Calu3 (cell line): ENCODE results near the gene SH3RF3. TPM values are rescaled to one million over a fixed set of nuclear protein-coding genes. Genes with fewer than 3 reads are reported as not detected.

Experiments used
- BruUV-seq: library from RNA; stranded (reverse); fragments of 400-500 nt; replicated peaks from 2 replicates; lab custom pipeline; 2021; lab: Mats Ljungman, UMichigan
- CTCF ChIA-PET: fragments of 300-600 bp; sonication (Branson Sonifier 250); formaldehyde crosslinking; loops from one replicate; lab custom pipeline; 2022; ENCODE audit warnings: antibody characterized with exemption; lab: Charles Lee
- DNase-seq: peaks from one replicate; pipeline ENCODE4 v3.0.0; 2022
- H3K27ac Mint-ChIP-seq: one replicate; pipeline ENCODE4 v1.8.0; 2022; ENCODE audit warnings: mixed read lengths; ENCODE audit not compliant: unreplicated experiment
- H3K27me3 Mint-ChIP-seq: one replicate; pipeline ENCODE4 v1.8.0; 2022; ENCODE audit warnings: mixed read lengths; ENCODE audit not compliant: unreplicated experiment
- H3K36me3 Mint-ChIP-seq: one replicate; pipeline ENCODE4 v1.8.0; 2022; ENCODE audit warnings: mild to moderate bottlenecking, moderate library complexity, mixed read lengths; ENCODE audit not compliant: insufficient read depth, unreplicated experiment
- H3K4me1 Mint-ChIP-seq: one replicate; pipeline ENCODE4 v1.8.0; 2022; ENCODE audit warnings: mild to moderate bottlenecking, low read depth, mixed read lengths; ENCODE audit not compliant: unreplicated experiment
- H3K4me3 Mint-ChIP-seq: one replicate; pipeline ENCODE4 v1.8.0; 2022; ENCODE audit warnings: mild to moderate bottlenecking, low read depth, moderate library complexity, mixed read lengths; ENCODE audit not compliant: unreplicated experiment
- H3K9me3 Mint-ChIP-seq: one replicate; pipeline ENCODE4 v1.8.0; 2022; ENCODE audit warnings: low read depth, mixed read lengths; ENCODE audit not compliant: unreplicated experiment
- CTCF ChIP-seq: fragments of 200-600 bp; IDR thresholded peaks from one replicate; pipeline ENCODE4 v1.8.0; 2022; ENCODE audit warnings: antibody characterized with exemption; ENCODE audit not compliant: unreplicated experiment
- intact Hi-C: fragments of 100-400 bp; cut with micrococcal nuclease; formaldehyde crosslinking; loops from one replicate; pipeline ENCODE4 v1.10.0; 2022; ENCODE audit not compliant: unreplicated experiment
- total RNA-seq: library from RNA; stranded (reverse); gene quantifications from 2 replicates; pipeline ENCODE4 v1.2.3, GENCODE V29; 2022

Gene SH3RF3
- total RNA-seq, 1 experiment from 2014 or later: 0.17 TPM

DNA sequence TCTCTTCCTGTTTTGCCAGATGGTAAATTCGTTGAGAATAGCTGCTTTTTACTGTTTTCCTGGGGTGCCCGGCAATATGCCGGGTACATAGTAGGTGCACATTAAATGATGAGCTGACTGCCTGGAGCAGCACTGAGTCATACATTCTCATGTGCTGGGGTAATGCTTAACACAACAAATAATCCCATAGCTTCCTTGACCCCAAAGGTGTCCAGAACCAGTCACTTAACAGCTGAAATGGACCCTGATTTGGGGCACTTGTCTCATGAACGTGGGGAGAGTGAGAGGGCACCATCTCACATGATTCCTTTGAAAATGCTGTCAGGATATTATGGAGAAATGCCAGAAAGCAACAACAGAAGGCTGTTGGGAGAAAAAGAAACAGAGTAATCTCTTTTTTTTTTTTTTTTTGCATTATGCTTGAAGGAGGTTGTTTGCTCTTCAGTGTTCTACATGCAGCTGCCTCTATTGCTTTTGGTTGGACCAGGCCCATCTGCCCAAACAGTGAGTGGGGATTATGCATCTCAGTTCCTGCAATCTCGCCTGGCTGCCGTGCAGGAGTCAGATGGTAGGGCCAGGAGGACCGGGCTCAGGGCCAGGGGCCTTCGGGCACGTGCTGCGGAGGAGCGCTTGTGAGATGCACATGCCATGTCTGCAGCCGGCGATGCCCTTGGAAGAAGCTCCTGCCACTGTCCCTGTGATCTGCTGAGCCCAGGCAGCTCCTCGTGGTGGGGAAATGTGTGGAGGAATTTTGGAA lies 162.1 kb downstream of the SH3RF3 start:
- Mint-ChIP-seq H3K4me1 (no peaks in the 10 kb centered on the region), H3K27me3 (peaks cover 99% of the 10 kb centered on the region), H3K27ac (no peak overlapping the region), H3K36me3 (no peaks in the 10 kb centered on the region), H3K4me3 (no peak overlapping the region), H3K9me3 (peaks cover 2% of the 10 kb centered on the region)
- BruUV-seq: no TSS peak
- no peak for DNase-seq
- CTCF ChIA-PET: no interaction called here
- no peak for TF ChIP-seq CTCF
- intact Hi-C loops: no loop called here

DNA sequence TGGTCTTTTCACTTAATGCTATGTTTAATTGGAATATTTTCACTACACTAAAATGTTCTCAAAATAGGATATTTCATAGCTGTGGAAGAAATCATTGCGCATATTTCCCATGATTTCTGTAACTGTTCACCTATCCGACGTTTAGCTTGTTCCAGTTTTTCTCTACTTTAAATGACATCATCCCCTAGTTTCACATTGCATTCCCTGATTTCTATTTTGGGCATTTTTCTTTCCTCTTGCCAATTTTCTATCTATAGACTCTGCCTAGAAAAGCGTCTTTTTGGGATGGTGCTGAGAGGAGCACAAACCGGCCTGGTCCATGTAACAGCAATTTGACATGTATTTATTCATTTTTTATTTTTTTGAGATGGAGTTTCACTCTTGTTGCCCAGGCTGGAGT lies 163.4 kb downstream of the SH3RF3 start:
- Mint-ChIP-seq H3K4me1 (no peaks in the 10 kb centered on the region), H3K27me3 (peaks cover 86% of the 10 kb centered on the region), H3K9me3 (peaks cover 2% of the 10 kb centered on the region), H3K27ac (no peak overlapping the region), H3K36me3 (no peaks in the 10 kb centered on the region), H3K4me3 (no peak overlapping the region)
- DNase-seq: no peak
- BruUV-seq: no TSS peak
- no peak for TF ChIP-seq CTCF
- intact Hi-C loops: no loop called here
- CTCF ChIA-PET: no interaction called here

DNA sequence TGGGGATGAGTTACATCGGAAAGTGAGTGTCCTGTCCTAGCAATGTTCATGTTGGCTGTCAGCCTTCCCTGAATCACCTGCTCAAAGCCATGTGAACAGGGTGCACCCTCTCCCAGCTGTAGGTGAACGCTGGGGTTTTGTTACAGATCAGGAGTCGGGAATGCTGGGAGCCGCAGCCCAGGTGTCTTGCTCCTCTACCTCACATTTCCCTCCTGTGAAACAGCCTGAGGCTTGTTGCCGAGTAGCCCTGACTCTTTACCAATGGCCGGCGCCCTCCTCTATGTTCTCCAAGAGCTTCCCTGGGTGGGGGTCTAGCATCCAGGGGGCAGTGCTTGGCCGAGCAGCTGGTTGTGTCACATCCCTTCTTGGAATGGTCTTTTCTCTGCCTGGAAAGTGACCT lies 164.7 kb downstream of the SH3RF3 start:
- no peak overlapping the region for H3K27ac Mint-ChIP-seq
- intact Hi-C loops: no loop called here
- no peak for DNase-seq
- H3K9me3 Mint-ChIP-seq: peaks cover 2% of the 10 kb centered on the region
- no peaks in the 10 kb centered on the region for H3K36me3 Mint-ChIP-seq
- no TSS peak for BruUV-seq
- CTCF ChIA-PET: interaction anchor here (0.6 kb wide), 2 partner anchors 172 to 409 kb away, joined by 3 to 4 read pairs; no protein-coding TSS in a partner anchor
- H3K27me3 Mint-ChIP-seq: peaks cover 73% of the 10 kb centered on the region
- H3K4me3 Mint-ChIP-seq: no peak overlapping the region
- no peaks in the 10 kb centered on the region for H3K4me1 Mint-ChIP-seq
- TF ChIP-seq CTCF: no peak

DNA sequence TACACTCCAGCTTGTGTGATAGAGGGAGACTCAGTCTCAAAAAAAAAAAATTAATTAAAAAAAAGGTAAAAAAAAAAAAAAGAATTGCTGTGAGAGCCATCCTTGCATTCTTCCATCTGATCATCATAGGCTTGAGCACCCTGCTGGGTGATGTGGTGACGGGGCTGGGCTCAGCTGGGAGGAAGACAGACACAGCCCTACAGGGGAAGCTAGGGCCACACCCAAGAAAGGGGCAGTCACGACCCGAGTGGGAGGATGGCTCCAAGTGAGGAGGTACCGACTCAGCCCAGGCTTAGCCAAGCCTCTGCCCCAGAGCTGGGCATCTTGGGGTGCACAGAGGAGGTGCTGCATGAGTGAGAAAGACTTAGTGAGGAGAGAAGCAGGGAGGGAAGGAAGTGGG lies 165.5 kb downstream of the SH3RF3 start:
- Mint-ChIP-seq H3K9me3 (peaks cover 2% of the 10 kb centered on the region), H3K36me3 (no peaks in the 10 kb centered on the region), H3K4me1 (no peaks in the 10 kb centered on the region), H3K27ac (no peak overlapping the region), H3K4me3 (no peak overlapping the region), H3K27me3 (peaks cover 65% of the 10 kb centered on the region)
- BruUV-seq: no TSS peak
- intact Hi-C loops: no loop called here
- DNase-seq: no peak
- TF ChIP-seq CTCF: no peak
- CTCF ChIA-PET: interaction anchor here (0.6 kb wide), 1 partner anchor 173 kb away, joined by 4 read pairs; no protein-coding TSS in a partner anchor
